ENCODE measurements around the gene MYO7A.

GRCh38 chr11:77190331-77191075, 62.5 kb downstream of the MYO7A start:
- TF ChIP-seq CTCF (conservative IDR thresholded peaks at IDR 0.05) (no peak), EZH2 (IDR thresholded peaks at IDR 0.05; ENCODE audit: low read depth) (no peak)
